GM23338 (cell line): ENCODE data around the gene AACS. TPM values are rescaled to one million over a fixed set of nuclear protein-coding genes. Genes with fewer than 3 reads are reported as not detected.

Source experiments
- ATAC-seq: fragments of 200-7000 bp; cut with Tn5 transposase; 3 replicates; pipeline ENCODE4 v1.9.1; 2020
- DNase-seq: peaks from one replicate; pipeline ENCODE4 v3.0.0-alpha.2; 2015; ENCODE audit warnings: low spot score
- H2AFZ ChIP-seq: fragments of 200-600 bp; sonication (generic); 2 replicates; pipeline ENCODE4 v1.8.0; 2016; ENCODE audit warnings: antibody characterized with exemption, mild to moderate bottlenecking, moderate library complexity
- H3F3A ChIP-seq: fragments of 200-600 bp; sonication (generic); replicated peaks from 2 replicates; pipeline ENCODE4 v1.8.0; 2017; ENCODE audit warnings: antibody characterized with exemption, mixed run types, low read depth
- H3K27ac ChIP-seq: fragments of 200-600 bp; sonication (generic); 2 replicates; pipeline ENCODE4 v1.6.1; 2016; ENCODE audit warnings: low read depth
- H3K27me3 ChIP-seq: fragments of 200-600 bp; sonication (generic); 2 replicates; pipeline ENCODE4 v1.8.0; 2016; ENCODE audit warnings: mild to moderate bottlenecking, mixed run types, moderate library complexity; ENCODE audit not compliant: insufficient read depth
- H3K36me3 ChIP-seq: fragments of 200-600 bp; sonication (generic); 2 replicates; pipeline ENCODE4 v1.8.0; 2016; ENCODE audit warnings: mild to moderate bottlenecking; ENCODE audit not compliant: insufficient read depth
- H3K4me1 ChIP-seq: fragments of 200-600 bp; sonication (generic); 2 replicates; pipeline ENCODE4 v1.8.0; 2016; ENCODE audit warnings: mild to moderate bottlenecking, moderate library complexity; ENCODE audit not compliant: insufficient read depth
- H3K4me2 ChIP-seq: fragments of 200-600 bp; sonication (generic); 2 replicates; pipeline ENCODE4 v1.7.1; 2017; ENCODE audit warnings: mixed run types
- H3K4me3 ChIP-seq: fragments of 200-600 bp; sonication (generic); 2 replicates; pipeline ENCODE4 v1.6.1; 2016; ENCODE audit warnings: mixed run types
- H3K79me2 ChIP-seq: fragments of 200-600 bp; sonication (generic); replicated peaks from 2 replicates; pipeline ENCODE4 v1.8.0; 2017; ENCODE audit warnings: mild to moderate bottlenecking; ENCODE audit not compliant: insufficient read depth
- H3K9me2 ChIP-seq: fragments of 200-600 bp; sonication (generic); 2 replicates; pipeline ENCODE4 v1.8.0; 2017; ENCODE audit not compliant: insufficient read depth
- H4K20me1 ChIP-seq: fragments of 200-600 bp; sonication (generic); replicated peaks from 2 replicates; pipeline ENCODE4 v1.8.0; 2017; ENCODE audit warnings: mild to moderate bottlenecking; ENCODE audit not compliant: insufficient read depth
- H3K27ac Mint-ChIP-seq: 2 replicates; pipeline ENCODE4 v1.8.0; 2020; ENCODE audit warnings: inconsistent platforms, mild to moderate bottlenecking, moderate library complexity, mixed read lengths
- H3K27me3 Mint-ChIP-seq: 3 replicates; pipeline ENCODE4 v1.8.0; 2022; ENCODE audit warnings: low read depth, mild to moderate bottlenecking, moderate library complexity, mixed read lengths, inconsistent platforms; ENCODE audit not compliant: insufficient read depth, poor library complexity
- H3K36me3 Mint-ChIP-seq: 3 replicates; pipeline ENCODE4 v1.8.0; 2021; ENCODE audit warnings: low read depth, mild to moderate bottlenecking, inconsistent platforms, moderate library complexity, mixed read lengths
- H3K4me1 Mint-ChIP-seq: 3 replicates; pipeline ENCODE4 v1.8.0; 2020; ENCODE audit warnings: mild to moderate bottlenecking, inconsistent platforms, mixed read lengths
- H3K4me3 Mint-ChIP-seq: 3 replicates; pipeline ENCODE4 v1.8.0; 2021; ENCODE audit warnings: moderate library complexity, mild to moderate bottlenecking, inconsistent platforms, mixed read lengths
- H3K9me3 Mint-ChIP-seq: 3 replicates; pipeline ENCODE4 v1.8.0; 2020; ENCODE audit warnings: moderate library complexity, mild to moderate bottlenecking, inconsistent platforms, mixed read lengths
- CREB1 ChIP-seq: fragments of 250-450 bp; sonication (Bioruptor Pico); IDR thresholded peaks from 2 replicates; pipeline ENCODE4 v1.5.0; 2020; ENCODE audit warnings: low read depth, mild to moderate bottlenecking, moderate library complexity
- EZH2 ChIP-seq: fragments of 200-600 bp; sonication (generic); IDR thresholded peaks from one replicate; pipeline ENCODE4 v1.8.0; 2017; ENCODE audit warnings: antibody characterized with exemption, mild to moderate bottlenecking, low read depth; ENCODE audit not compliant: unreplicated experiment
- EZH2phosphoT487 ChIP-seq: fragments of 200-600 bp; sonication (generic); IDR thresholded peaks from one replicate; pipeline ENCODE4 v1.8.1; 2018; ENCODE audit warnings: antibody characterized with exemption; ENCODE audit not compliant: unreplicated experiment
- NANOG ChIP-seq: IDR thresholded peaks from 2 replicates; pipeline ENCODE4 v1.6.1; 2016; ENCODE audit warnings: antibody characterized with exemption, borderline replicate concordance
- POLR2AphosphoS5 ChIP-seq: IDR thresholded peaks from 2 replicates; pipeline ENCODE4 v1.6.1; 2016; ENCODE audit warnings: antibody characterized with exemption, low read depth
- ZNF331 ChIP-seq: fragments of 250-450 bp; sonication (Bioruptor Pico); IDR thresholded peaks from 2 replicates; pipeline ENCODE4 v1.5.0; 2020; ENCODE audit warnings: low read depth, mild to moderate bottlenecking, moderate library complexity
- polyA plus RNA-seq: library from polyadenylated mRNA; unstranded; fragments of >200 nt; fragmentation: Nextera tagmentation; extraction: Ambion mirVana; gene quantifications from 2 replicates; pipeline ENCODE4 v1.2.1, GENCODE V29; 2016
- total RNA-seq: library from RNA; depleted of rRNA; stranded (reverse); fragments of >200 nt; shearing (Covaris generic); gene quantifications from 2 replicates; pipeline ENCODE4 v1.2.3, GENCODE V29; 2014
- TF ChIP-seq, protein P1 (sequence below): IDR thresholded peaks from one replicate; pipeline ENCODE4 v1.6.1; 2018; ENCODE audit warnings: antibody characterized with exemption; ENCODE audit not compliant: unreplicated experiment
- TF ChIP-seq, protein P2 (sequence below), 2 experiments: fragments of 200-600 bp in 1 of 2; sonication (generic) in 1 of 2; conservative IDR thresholded peaks; 2 replicates each; pipeline versions ENCODE4 v1.5.1 to v1.6.1; 2016 to 2017; ENCODE audit warnings: antibody characterized with exemption in 2 of 2, low read depth in 2 of 2, mild to moderate bottlenecking in 2 of 2, moderate library complexity in 1 of 2

The AACS gene
- total and polyA plus RNA-seq, 2 experiments from 2014 or later = 31.1 to 64.4 TPM

DNA sequence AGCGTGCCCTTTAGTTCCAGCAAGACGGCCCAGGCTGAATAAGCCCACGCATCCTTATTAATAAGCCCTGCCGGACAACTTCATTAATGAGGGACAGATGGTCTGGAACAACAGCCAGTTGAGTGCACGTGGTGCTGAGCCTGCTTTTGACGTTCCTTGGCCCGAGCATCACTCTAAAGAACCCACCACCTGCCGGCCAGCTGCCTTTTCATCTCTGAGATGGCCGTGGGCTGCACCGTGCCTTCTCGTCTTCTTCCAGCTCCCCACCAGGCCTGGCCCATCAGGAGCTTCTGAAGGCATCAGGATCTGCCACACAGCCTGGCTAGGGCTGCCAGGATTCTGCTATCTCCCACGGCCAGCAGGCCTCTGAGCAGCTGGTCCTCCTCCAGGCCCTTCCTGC lies 80.0 kb downstream of the AACS start:
- Histone ChIP-seq H3K9me2 (no peaks in the 10 kb centered on the region), H2AFZ (no peak overlapping the region), H3F3A (0 out of 2 replicates have a peak, but pooled peaks cover 4% of the 10 kb centered on the region), H3K4me3 (no peak overlapping the region), H3K79me2 (no peaks in the 10 kb centered on the region), H3K27me3 (no peaks in the 10 kb centered on the region), H3K27ac (no peak overlapping the region), H3K36me3 (no peaks in the 10 kb centered on the region), H3K4me1 (peaks cover 9% of the 10 kb centered on the region; the same call in 1 of the 2 replicates), H3K4me2 (no peak overlapping the region), H4K20me1 (no peaks in the 10 kb centered on the region; the same call in 1 of the 2 replicates)
- no peak for ATAC-seq
- Mint-ChIP-seq H3K27ac (no peak overlapping the region), H3K9me3 (no peaks in the 10 kb centered on the region; the same call in 2 of the 3 replicates), H3K4me3 (no peak overlapping the region), H3K36me3 (no peaks in the 10 kb centered on the region; the same call in 2 of the 3 replicates), H3K27me3 (peaks cover 23% of the 10 kb centered on the region), H3K4me1 (peaks cover 11% of the 10 kb centered on the region)
- TF ChIP-seq POLR2AphosphoS5 (no peak), CREB1 (CRISPR knock-in tag) (no peak)
- TF ChIP-seq, protein P1, sequence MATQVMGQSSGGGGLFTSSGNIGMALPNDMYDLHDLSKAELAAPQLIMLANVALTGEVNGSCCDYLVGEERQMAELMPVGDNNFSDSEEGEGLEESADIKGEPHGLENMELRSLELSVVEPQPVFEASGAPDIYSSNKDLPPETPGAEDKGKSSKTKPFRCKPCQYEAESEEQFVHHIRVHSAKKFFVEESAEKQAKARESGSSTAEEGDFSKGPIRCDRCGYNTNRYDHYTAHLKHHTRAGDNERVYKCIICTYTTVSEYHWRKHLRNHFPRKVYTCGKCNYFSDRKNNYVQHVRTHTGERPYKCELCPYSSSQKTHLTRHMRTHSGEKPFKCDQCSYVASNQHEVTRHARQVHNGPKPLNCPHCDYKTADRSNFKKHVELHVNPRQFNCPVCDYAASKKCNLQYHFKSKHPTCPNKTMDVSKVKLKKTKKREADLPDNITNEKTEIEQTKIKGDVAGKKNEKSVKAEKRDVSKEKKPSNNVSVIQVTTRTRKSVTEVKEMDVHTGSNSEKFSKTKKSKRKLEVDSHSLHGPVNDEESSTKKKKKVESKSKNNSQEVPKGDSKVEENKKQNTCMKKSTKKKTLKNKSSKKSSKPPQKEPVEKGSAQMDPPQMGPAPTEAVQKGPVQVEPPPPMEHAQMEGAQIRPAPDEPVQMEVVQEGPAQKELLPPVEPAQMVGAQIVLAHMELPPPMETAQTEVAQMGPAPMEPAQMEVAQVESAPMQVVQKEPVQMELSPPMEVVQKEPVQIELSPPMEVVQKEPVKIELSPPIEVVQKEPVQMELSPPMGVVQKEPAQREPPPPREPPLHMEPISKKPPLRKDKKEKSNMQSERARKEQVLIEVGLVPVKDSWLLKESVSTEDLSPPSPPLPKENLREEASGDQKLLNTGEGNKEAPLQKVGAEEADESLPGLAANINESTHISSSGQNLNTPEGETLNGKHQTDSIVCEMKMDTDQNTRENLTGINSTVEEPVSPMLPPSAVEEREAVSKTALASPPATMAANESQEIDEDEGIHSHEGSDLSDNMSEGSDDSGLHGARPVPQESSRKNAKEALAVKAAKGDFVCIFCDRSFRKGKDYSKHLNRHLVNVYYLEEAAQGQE = no peak
- no peak for DNase-seq

DNA sequence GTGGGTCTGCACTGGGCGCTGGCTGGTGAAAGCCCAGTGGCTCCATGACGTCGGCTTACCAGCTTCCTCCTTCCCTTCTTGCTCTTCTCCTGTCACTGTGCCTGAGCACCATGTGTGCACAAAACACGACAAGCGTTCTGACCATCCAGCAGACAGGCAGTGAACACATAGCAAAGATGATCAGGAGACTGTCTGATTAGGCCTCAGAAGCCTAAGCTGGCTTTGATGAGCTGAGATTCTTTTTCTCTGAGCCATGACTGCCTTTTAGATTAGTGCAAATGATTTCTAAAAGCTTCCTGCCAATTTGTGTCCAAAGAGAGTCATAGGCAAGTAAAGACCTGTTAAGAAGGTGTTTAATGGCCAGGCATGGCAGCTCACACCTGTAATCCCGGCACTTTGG lies 83.1 kb downstream of the AACS start:
- Histone ChIP-seq H3K27ac (no peak overlapping the region), H3K36me3 (no peaks in the 10 kb centered on the region), H3K4me2 (no peak overlapping the region), H3F3A (no peaks in the 10 kb centered on the region), H3K4me3 (no peak overlapping the region), H4K20me1 (no peaks in the 10 kb centered on the region), H3K9me2 (no peaks in the 10 kb centered on the region), H2AFZ (no peak overlapping the region), H3K79me2 (no peaks in the 10 kb centered on the region), H3K27me3 (no peaks in the 10 kb centered on the region), H3K4me1 (0 out of 2 replicates have a peak, but pooled peaks cover 5% of the 10 kb centered on the region)
- no peaks in the 10 kb centered on the region; the same call in 2 of the 3 replicates for H3K36me3 Mint-ChIP-seq
- H3K9me3 Mint-ChIP-seq = no peaks in the 10 kb centered on the region; the same call in 2 of the 3 replicates
- ATAC-seq (no peak), DNase-seq (no peak)
- no peaks in the 10 kb centered on the region for H3K4me1 Mint-ChIP-seq
- H3K27me3 Mint-ChIP-seq = peaks cover 21% of the 10 kb centered on the region
- TF ChIP-seq POLR2AphosphoS5 (no peak), NANOG (no peak)
- H3K4me3 Mint-ChIP-seq = no peak overlapping the region
- no peak overlapping the region for H3K27ac Mint-ChIP-seq

DNA sequence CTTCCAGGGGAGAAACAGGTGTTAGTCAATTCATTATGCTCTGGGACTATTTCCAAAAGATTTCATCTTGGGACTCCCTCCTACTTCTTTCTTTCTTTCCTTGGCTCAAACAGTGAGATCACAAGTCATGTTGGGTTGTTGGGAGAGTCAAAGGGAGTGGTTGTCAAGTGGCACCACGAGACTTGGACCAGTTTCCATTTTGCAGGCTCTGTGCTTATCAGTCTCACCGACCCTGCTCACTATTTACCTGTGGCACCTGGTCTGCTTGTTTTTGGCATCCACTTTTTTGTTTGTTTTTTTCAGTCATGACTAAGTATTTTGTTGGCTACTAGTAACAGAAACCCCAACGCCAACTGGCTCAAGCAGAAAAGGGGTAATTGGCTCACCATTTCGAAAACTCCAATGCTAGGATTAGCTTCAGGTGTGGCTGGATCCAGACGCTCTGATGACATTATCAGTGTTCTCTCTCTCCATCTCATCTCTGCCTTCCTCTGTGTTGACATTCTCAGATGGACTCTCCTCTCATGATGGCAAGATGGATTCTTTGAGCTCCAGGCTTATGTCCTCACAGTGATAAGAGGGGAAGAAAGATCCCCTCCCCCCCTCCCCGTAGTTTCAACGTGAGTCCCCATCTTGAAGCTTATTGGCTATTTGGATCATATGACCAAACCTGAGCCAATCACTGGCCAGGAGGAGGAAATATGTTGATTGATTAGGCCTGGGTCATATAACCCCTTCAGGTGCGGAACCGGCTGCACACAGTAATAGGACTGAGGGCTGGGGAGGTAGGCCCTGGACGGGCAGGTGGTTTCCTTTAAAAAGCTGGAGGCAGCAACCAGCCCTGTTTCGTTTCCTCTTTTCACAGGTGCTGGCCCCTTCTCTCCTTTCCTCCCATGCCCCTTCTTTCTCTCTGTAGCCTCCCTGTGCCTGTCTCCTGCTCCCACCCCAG lies 84.2 kb downstream of the AACS start:
- Mint-ChIP-seq H3K4me3 (no peak overlapping the region), H3K4me1 (no peaks in the 10 kb centered on the region), H3K27me3 (peaks cover 21% of the 10 kb centered on the region), H3K9me3 (no peaks in the 10 kb centered on the region; the same call in 2 of the 3 replicates), H3K36me3 (no peaks in the 10 kb centered on the region; the same call in 2 of the 3 replicates), H3K27ac (no peak overlapping the region)
- DNase-seq (no peak), ATAC-seq (no peak)
- H3K4me3 ChIP-seq = no peak overlapping the region
- no peak overlapping the region for H2AFZ ChIP-seq
- H3K4me2 ChIP-seq = no peak overlapping the region
- no peaks in the 10 kb centered on the region for H3K9me2 ChIP-seq
- H4K20me1 ChIP-seq = no peaks in the 10 kb centered on the region
- no peak overlapping the region for H3K27ac ChIP-seq
- no peaks in the 10 kb centered on the region for H3K79me2 ChIP-seq
- no peaks in the 10 kb centered on the region for H3F3A ChIP-seq
- H3K4me1 ChIP-seq = no peaks in the 10 kb centered on the region
- TF ChIP-seq EZH2phosphoT487 (no peak), EZH2 (no peak), ZNF331 (CRISPR knock-in tag) (no peak)
- TF ChIP-seq, protein P2, sequence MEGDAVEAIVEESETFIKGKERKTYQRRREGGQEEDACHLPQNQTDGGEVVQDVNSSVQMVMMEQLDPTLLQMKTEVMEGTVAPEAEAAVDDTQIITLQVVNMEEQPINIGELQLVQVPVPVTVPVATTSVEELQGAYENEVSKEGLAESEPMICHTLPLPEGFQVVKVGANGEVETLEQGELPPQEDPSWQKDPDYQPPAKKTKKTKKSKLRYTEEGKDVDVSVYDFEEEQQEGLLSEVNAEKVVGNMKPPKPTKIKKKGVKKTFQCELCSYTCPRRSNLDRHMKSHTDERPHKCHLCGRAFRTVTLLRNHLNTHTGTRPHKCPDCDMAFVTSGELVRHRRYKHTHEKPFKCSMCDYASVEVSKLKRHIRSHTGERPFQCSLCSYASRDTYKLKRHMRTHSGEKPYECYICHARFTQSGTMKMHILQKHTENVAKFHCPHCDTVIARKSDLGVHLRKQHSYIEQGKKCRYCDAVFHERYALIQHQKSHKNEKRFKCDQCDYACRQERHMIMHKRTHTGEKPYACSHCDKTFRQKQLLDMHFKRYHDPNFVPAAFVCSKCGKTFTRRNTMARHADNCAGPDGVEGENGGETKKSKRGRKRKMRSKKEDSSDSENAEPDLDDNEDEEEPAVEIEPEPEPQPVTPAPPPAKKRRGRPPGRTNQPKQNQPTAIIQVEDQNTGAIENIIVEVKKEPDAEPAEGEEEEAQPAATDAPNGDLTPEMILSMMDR (conservative IDR thresholded peaks at IDR 0.05; ENCODE audit: low read depth in 2 of 2) = no peak
- H3K27me3 ChIP-seq = no peaks in the 10 kb centered on the region
- no peaks in the 10 kb centered on the region for H3K36me3 ChIP-seq
